Measurements from ENCODE around the gene GLB1L3.
"Not testable (repeated sequence)": the region's sequence is repeated elsewhere in the genome, so short reads cannot be mapped to it uniquely, and the experiment has no call there.

GLB1L3 gene

GRCh38 chr11:134317103-134317502 lies 40.9 kb downstream of the GLB1L3 start:
- H3K9me2 ChIP-seq (replicated peaks; ENCODE audit: insufficient read depth, low read length) = no peaks in the 10 kb centered on the region
- no peak overlapping the region for H3K9ac ChIP-seq (ENCODE audit: low read length)
- H3K9me3 ChIP-seq (ENCODE audit: insufficient read depth, low read length) = no peaks in the 10 kb centered on the region
- no peak overlapping the region for H3K4me2 ChIP-seq (ENCODE audit: low read depth, low read length, poor library complexity, severe bottlenecking)
- H3K4me3 ChIP-seq (ENCODE audit: insufficient read depth, low read length, poor library complexity, severe bottlenecking) = no peak overlapping the region
- no peaks in the 10 kb centered on the region for H4K20me1 ChIP-seq (ENCODE audit: low read depth, low read length)
- no peaks in the 10 kb centered on the region for H3K79me2 ChIP-seq (ENCODE audit: insufficient read depth, low read length)
- H3F3A ChIP-seq (ENCODE audit: insufficient read depth) = no peaks in the 10 kb centered on the region
- H3K36me3 ChIP-seq (ENCODE audit: low read length) = no peaks in the 10 kb centered on the region
- H3K27ac ChIP-seq (ENCODE audit: low read depth, low read length) = no peak overlapping the region
- H3K27me3 ChIP-seq (ENCODE audit: low read length) = no peaks in the 10 kb centered on the region
- TF ChIP-seq EZH2phosphoT487 (conservative IDR thresholded peaks at IDR 0.05; ENCODE audit: low read length) (no peak), CTCF (IDR thresholded peaks at IDR 0.05; ENCODE audit: insufficient read depth, low read length, poor library complexity, severe bottlenecking) (no peak)
- H2AFZ ChIP-seq (ENCODE audit: low read depth, low read length, severe bottlenecking) = no peak overlapping the region

GRCh38 chr11:134321373-134321772 lies 45.2 kb downstream of the GLB1L3 start:
- H3F3A ChIP-seq (ENCODE audit: insufficient read depth); H3K9me3 ChIP-seq (ENCODE audit: insufficient read depth, low read length); H4K20me1 ChIP-seq (ENCODE audit: low read depth, low read length); H3K4me3 ChIP-seq (ENCODE audit: insufficient read depth, low read length, poor library complexity, severe bottlenecking); H3K9me2 ChIP-seq (replicated peaks; ENCODE audit: insufficient read depth, low read length); H3K36me3 ChIP-seq (ENCODE audit: low read length); H3K27me3 ChIP-seq (ENCODE audit: low read length); H2AFZ ChIP-seq (ENCODE audit: low read depth, low read length, severe bottlenecking); H3K27ac ChIP-seq (ENCODE audit: low read depth, low read length); H3K4me2 ChIP-seq (ENCODE audit: low read depth, low read length, poor library complexity, severe bottlenecking); H3K79me2 ChIP-seq (ENCODE audit: insufficient read depth, low read length); H3K9ac ChIP-seq (ENCODE audit: low read length): not testable (repeated sequence)

- Histone ChIP-seq H3K36me3 (ENCODE audit: low read length) (no peaks in the 10 kb centered on the region), H4K20me1 (ENCODE audit: low read depth, low read length) (no peaks in the 10 kb centered on the region), H3K27ac (ENCODE audit: low read depth, low read length) (no peak overlapping the region), H3F3A (ENCODE audit: insufficient read depth) (no peaks in the 10 kb centered on the region), H2AFZ (ENCODE audit: low read depth, low read length, severe bottlenecking) (no peak overlapping the region), H3K4me2 (ENCODE audit: low read depth, low read length, poor library complexity, severe bottlenecking) (no peak overlapping the region), H3K27me3 (ENCODE audit: low read length) (no peaks in the 10 kb centered on the region), H3K9me2 (replicated peaks; ENCODE audit: insufficient read depth, low read length) (no peaks in the 10 kb centered on the region), H3K9ac (ENCODE audit: low read length) (no peak overlapping the region), H3K9me3 (ENCODE audit: insufficient read depth, low read length) (no peaks in the 10 kb centered on the region), H3K4me3 (ENCODE audit: insufficient read depth, low read length, poor library complexity, severe bottlenecking) (no peak overlapping the region), H3K79me2 (ENCODE audit: insufficient read depth, low read length) (no peaks in the 10 kb centered on the region)
- no peak for TF ChIP-seq CTCF (IDR thresholded peaks at IDR 0.05; ENCODE audit: insufficient read depth, low read length, poor library complexity, severe bottlenecking)
- no peak for TF ChIP-seq EZH2phosphoT487 (conservative IDR thresholded peaks at IDR 0.05; ENCODE audit: low read length)
These were observed 46.4 kb downstream of the GLB1L3 start for GRCh38 chr11:134322553-134322952.

- no peaks in the 10 kb centered on the region for H3K27me3 ChIP-seq (ENCODE audit: low read length)
- no peaks in the 10 kb centered on the region for H3K36me3 ChIP-seq (ENCODE audit: low read length)
- H3K4me2 ChIP-seq (ENCODE audit: low read depth, low read length, poor library complexity, severe bottlenecking) = no peak overlapping the region
- no peaks in the 10 kb centered on the region for H3F3A ChIP-seq (ENCODE audit: insufficient read depth)
- no peak overlapping the region for H2AFZ ChIP-seq (ENCODE audit: low read depth, low read length, severe bottlenecking)
- H4K20me1 ChIP-seq (ENCODE audit: low read depth, low read length) = no peaks in the 10 kb centered on the region
- H3K79me2 ChIP-seq (ENCODE audit: insufficient read depth, low read length) = no peaks in the 10 kb centered on the region
- no peaks in the 10 kb centered on the region for H3K9me2 ChIP-seq (replicated peaks; ENCODE audit: insufficient read depth, low read length)
- H3K9ac ChIP-seq (ENCODE audit: low read length) = no peak overlapping the region
- no peaks in the 10 kb centered on the region for H3K9me3 ChIP-seq (ENCODE audit: insufficient read depth, low read length)
- TF ChIP-seq EZH2phosphoT487 (conservative IDR thresholded peaks at IDR 0.05; ENCODE audit: low read length) (no peak), CTCF (IDR thresholded peaks at IDR 0.05; ENCODE audit: insufficient read depth, low read length, poor library complexity, severe bottlenecking) (no peak)
- H3K27ac ChIP-seq (ENCODE audit: low read depth, low read length) = no peak overlapping the region
- H3K4me3 ChIP-seq (ENCODE audit: insufficient read depth, low read length, poor library complexity, severe bottlenecking) = no peak overlapping the region
These were observed 52.3 kb downstream of the GLB1L3 start for GRCh38 chr11:134328433-134328832.
